Activated CD8-positive, alpha-beta memory T cell treated with anti-CD3 and anti-CD28 coated beads, Interleukin-2, amount 50 U/mL, for 4 hours (primary cell): Measurements from ENCODE around the gene UGCG.
A peak's percentile ranks its signal among the peaks of the same experiment; 100 is the strongest.
"Not testable (repeated sequence)": the region's sequence is repeated elsewhere in the genome, so short reads cannot be mapped to it uniquely, and the experiment has no call there.

Experiments
- DNase-seq: peaks from one replicate; pipeline ENCODE4 v3.0.0-alpha.2; 2020

Gene UGCG

DNA sequence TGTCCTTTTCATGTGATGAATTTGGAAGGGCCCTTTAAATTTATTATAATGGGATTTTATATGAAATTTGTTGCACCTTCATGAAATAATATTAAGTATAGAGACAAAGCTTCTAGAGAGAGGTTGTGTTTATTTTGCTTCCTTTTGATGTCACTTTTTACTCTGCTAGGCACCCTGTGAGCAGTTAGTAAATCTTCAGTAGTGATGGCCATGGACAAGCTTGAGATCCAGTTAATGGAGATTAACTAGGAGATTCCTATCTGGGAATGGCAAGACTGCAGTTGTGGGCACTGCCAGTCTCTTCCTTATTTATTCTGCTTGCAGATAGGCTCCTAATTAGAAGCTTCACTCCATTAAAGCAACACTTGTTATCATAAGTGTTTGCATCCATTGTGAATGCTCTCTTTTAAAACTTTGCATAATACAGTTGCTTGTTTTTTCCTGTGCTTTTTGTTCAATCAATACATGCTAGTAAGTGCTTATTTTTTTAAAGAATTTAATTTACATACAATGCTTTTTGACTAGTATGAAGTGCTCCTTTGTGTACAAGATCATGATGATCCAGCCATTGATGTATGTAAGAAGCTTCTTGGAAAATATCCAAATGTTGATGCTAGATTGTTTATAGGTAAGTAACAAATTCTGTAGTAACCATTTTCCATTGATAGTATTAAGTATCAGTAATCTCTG is 25.9 kb downstream of the UGCG start:
- no peak for DNase-seq

DNA sequence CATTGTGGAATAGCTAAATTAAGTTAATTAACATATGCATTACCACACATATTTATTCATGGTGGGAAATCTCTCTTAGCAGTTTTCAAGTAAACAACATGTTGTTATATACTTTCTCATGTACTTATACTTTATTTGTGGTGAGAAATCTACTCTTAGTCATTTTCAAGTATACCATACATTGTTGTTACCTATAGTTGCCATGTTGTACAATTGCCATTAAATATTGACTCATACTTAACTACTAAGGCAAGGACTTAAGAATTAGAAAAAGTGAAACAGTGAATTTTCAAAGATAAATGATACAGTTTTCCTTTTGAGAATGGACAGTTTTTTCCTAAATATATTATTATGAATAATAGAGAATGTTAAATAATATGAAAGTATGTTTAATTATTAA is 27.7 kb downstream of the UGCG start:
- DNase-seq: no peak

DNA sequence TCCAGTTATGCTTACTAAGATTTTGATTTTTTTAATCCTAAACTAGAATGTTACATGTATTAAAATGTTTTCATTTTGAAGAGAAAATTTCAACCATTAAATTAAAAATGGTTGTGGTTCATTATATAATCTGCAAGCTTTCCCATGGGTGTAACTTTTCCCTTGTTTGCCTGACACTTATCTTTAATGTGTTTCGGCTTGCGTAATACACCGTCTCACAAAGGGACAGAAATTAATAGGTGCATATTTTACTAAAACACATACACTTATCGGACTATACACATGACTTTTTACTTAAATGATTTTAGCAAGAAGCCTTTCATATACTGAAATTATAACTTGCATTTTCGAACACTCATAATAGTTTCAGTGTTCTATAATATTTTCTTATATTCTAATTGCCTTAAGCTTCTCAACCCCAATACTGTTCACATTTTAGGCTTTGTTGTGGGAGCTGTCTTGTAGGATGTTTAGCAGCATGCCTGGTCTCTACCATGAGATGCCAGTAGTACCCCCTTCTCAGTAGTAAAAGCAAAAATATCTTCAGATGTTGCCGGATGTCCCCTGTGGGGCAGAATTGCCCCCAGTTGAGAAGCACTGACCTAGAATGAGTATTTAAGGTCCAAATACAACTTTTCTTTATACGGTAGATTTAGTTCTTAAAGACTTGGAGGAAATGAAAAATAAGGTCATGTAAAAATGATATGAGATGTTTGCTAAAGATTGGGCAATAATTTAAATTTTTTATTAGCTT is 28.6 kb downstream of the UGCG start:
- no peak for DNase-seq

DNA sequence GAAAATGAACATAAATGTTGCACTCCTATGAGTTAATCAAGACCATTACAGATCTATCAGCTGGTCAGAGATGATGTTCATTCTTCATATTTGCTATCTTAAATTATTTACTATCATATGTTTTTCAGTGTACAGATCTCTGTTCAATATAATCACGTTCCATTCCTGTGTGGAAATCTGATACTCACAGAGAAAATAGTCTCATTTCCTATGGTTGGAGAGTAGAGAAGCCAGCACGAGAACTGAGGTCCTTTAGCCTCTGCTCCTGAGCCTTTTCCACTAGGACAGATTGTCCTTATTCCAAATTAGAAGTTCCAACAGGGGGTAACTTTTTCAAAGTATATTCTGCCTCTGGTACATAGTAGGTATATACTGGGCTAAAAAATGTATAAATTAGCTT is 29.2 kb downstream of the UGCG start:
- no peak for DNase-seq

DNA sequence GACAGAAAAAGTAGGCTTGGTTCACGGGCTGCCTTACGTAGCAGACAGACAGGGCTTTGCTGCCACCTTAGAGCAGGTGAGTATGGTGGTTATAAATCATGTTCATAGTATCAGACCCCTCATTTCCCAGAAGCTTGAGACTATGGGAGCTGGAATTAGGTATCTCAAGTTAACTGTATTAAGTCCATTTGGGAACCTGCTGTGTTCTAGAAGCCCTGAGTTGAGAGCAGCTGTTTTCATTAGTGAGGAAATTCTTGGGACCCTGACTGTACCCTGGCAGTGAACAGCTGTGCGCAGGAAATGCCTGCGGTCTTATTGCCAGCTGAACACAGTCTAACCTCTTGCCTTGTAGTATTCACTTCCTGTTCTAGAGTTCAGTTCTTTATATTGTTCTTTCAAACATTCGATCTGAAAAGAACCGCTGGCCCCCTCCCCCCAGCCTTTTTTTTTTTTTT is 29.8 kb downstream of the UGCG start:
- DNase-seq: peak; percentile 54

DNA sequence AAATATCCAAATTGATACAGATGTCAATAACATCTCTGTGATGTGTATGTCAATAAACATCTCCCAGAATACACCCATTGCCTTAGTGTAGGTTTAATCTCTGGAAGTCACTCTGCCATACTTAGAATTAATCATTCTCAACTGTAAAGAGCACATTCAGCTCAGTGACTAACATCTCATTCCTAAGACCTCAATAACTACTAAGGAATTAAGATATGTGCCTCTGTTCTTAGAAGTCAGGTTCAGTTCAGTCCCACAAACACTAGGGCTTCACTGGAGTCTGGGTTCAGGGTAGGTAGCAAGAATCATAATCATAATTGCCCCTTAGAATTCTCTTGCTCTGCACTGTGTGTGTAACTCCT is 31.7 kb downstream of the UGCG start:
- no peak for DNase-seq

DNA sequence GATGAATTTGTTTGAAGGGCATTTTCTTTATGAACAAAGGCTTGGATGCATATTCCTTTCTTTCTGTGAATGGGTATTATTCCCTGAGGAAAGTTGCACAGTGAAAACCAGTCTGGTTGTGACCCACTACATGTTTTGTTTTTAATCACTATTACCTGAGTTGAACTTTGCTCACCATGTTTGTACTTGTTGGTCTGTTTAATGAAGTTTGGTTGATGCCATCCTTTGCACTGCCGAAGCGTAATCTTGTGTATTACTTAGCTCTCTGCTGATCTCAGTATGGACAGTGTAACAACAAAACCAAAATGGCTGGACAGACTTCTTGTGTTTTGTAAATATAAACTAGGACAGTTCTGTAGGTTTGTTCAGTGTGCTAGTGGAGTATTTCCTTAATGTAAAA is 38.1 kb downstream of the UGCG start:
- DNase-seq: no peak

DNA sequence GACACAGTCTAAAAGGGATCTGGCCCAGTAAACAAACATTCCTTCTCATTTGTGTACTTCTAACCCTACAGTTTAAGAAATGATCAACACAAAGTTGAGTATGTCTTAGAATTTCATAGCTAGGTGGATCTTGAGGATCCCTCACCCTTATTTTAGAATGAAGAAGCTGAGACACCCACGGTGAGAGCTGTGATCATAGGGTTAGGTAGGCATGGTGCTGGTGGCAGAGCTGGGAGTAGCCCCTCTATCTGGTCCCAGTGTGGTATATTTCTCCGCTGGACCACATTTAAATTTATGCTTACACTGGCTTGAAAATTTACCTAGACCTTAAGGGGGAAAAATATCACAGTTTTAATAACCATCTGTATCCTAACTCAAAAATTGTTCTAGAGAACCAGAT is 39.8 kb downstream of the UGCG start:
- no peak for DNase-seq

DNA sequence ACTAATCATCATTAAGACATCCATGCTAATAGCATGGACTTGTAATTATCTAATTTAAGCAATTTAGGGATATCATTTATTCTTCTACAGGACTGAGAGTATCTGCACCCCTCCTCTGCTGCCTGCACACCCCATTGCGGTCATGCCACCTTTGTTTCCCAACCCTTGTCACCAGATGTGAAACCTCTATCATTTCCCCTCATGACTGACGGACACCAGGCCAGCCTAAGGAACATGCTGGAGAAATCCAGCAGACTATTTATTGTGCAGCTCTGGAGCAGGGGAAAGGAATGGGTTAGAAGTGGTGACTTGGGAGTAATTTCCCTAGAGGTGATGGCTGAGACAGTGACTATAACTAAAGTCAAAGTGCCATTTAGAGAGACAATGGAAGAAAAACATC is 40.7 kb downstream of the UGCG start:
- DNase-seq: no peak

DNA sequence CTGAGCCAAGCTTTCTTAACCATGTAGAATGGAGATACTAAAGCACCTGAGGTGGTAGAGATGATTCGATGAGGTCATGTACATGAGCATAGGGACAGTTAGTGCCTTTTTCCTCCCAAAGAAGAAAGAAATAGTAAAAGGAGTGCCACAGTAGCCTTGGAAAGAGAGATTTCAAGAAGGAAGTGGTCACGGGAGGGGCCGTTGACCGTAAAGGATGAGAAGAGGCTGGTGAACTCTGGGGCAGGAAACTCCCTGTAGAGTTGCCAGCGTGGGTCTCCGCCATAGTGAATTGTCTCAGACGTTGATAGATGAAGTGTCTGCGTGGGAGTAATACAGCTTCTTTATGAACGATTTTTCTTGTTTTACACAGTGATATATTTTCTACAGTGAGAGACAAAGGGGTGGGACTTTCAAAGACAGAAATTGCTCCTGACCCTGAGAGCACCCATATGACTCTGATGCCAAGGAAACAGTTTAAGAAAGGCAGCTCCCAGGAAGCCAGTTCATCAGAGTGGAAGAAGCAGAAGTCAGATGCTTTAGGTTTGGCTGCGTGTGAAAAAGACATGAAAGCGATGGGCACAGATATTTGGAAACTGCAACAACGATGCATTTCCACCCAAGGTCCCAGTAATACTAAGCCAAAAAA is 41.3 kb downstream of the UGCG start:
- DNase-seq: peak; percentile 42

DNA sequence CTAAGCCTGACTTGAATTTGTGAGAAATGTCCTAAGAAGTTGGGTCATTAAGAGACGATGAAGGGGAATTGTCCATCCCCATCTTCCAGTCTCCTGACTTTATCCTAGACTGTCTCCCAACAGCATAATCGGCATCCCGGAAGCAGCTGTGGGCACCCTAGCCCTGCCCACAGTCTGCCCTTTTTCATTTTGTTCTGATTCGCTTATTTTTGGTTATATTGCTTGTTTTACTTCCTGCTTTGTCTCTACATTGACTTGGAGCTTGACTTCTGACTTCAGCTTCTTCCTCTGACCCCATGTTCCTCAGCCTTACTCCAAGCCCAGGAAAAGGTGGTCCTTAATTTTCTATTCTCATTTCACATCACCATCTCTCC is 41.8 kb downstream of the UGCG start:
- DNase-seq: no peak

DNA sequence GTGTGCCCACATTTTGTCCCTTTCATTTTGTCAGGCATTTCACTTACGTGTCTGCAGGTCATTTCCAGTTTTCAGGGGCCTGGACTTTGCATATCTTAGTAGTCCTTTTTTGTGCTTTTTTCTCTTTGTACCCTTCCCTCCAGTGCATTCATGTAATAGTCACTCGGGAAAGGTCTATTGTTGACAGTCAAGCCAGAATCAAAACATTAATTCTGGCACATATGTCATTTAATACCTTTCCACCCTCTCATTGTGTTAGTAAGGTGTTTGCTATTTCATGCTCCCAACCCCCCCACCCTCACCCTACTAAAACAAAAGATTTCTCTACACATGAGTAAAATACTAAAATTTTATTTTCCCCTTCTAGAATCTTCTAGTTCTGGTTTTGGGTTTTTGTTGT is 42.7 kb downstream of the UGCG start:
- DNase-seq: no peak

DNA sequence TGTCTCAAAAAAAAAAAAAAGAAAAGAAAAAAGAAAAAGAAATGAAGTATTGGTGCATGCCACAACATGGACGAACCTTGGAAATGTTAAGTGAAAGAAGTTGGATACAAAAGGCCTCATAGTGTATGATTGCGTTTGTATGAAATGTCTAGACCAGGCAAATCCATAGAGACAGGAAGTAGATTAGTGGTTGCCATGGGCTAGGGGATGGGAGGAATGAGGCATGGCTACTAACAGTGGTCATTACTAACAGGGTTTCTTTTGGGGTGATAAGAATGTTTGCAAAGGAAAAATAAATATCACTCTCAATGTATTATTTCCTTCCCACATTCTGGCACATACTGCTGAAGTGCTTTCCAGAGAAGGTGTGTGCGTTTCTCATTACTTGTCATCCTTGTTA is 44.1 kb downstream of the UGCG start:
- DNase-seq: no peak

DNA sequence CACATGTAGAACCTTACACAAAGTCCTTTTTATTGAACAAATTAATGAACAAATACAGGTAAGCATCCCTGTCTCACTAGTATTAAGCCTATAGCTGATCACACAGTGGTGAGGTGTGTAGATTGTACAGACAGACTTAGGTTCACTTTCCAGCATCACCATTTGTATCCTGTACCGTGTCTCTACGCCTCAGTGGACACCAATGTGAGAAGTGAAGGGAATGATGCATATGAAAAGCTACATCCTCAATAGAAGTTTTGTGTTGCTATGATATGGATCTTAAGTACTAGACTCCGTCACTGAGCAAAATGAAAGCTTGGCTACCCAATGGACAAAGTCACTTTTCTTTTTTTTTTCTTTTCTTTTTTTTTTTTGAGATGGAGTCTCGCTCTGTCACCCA is 46.6 kb downstream of the UGCG start:
- DNase-seq: no peak

DNA sequence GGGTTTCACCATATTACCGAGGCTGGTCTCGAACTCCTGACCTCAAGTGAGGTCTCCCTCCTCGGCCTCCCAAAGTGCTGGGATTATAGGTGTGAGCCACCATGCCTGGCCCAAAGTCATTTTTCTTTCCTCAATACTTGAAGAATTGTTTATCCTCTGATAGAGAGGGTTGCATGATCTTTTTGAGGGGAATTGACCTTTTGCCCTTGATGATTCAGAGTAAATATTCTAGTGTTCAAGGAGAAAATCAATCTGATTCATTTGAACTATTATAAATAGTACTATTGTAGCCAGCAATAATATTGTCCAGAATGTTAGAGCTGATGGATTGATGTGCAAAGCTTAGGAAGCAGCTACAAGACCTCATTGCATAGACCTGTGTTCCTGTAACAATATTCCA is 47.1 kb downstream of the UGCG start:
- no peak for DNase-seq

DNA sequence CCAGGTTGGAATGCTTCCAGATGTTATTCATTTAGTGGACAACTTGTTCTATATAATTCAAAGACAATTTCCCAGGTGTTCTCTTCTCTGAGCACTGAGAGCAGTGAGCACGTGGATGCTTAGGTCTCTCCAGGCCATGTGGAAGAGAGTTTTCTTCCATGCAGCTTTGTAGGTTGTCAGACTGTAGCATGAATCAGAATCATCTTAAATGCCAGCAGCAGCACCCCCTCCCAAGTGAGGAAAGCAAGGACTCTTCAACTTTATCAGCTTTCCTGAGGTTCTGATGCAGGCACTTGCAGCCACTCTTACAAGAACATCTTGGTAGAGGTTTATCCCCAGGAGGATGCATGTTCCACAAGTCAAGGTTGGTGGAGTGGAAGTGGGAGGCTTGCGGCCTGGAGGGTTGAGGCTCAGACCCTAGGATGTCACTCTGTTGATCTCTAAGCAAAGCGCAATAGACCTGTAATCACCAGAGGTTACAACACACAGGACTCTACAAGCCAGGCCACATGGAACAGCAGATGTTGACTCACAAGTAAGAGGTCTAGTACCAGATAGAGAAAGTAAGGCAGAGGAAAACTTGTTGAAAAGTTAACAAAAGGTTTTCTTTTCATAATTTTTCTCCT is 47.7 kb downstream of the UGCG start:
- no peak for DNase-seq

DNA sequence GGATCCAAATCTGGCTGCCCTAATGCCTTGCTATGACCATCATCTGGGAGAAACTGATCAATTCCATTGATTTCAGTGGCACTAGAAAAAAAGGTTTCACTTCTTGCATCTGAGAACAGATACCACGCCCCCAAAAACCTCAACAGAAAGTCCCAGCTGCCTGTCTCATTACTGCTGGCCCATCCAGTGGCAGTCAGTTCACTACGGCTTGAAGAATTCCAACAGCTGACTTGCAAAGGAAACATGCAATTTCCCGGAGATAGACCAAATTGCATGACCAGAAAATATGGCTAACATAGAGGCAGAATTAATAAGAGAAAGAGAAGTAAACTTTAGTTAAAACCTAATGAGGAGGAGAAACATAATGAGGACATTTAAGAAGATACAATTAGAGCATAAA is 48.6 kb downstream of the UGCG start:
- DNase-seq: no peak

DNA sequence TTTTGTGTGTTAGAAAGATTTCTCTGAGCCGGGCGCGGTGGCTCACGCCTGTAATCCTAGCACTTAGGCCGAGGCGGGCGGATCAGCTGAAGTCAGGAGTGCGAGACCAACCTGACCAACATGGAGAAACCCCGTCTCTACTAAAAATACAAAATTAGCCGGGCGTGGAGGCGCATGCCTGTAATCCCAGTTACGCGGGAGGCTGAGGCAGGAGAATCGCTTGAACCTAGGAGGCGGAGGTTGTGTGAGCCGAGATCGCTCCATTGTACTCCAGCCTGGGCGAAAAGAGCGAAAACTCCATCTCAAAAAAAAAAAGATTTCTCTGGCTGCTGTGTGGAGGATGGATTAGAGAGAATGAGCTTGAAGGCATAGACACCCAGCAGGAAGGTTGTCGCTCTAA is 51.5 kb downstream of the UGCG start:
- DNase-seq: not testable (repeated sequence)

DNA sequence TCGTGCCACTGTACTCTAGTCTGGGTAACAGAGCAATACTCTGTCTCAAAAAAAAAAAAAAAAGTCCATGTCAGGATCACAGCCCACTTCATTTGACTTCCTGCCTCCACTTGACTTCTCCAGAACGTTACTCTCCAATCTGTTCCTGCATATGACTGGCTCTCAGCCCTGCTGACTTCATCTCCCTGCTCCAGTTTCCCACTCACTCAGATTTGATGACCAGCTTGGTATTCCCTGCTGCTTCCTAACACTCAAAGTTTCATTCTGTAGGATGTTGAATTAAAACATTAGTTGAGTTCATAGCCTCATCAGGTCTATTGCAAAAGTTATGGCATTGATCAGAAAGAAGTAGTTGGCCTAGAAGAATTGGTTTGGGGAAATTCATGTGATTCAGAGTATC is 52.3 kb downstream of the UGCG start:
- DNase-seq: no peak

DNA sequence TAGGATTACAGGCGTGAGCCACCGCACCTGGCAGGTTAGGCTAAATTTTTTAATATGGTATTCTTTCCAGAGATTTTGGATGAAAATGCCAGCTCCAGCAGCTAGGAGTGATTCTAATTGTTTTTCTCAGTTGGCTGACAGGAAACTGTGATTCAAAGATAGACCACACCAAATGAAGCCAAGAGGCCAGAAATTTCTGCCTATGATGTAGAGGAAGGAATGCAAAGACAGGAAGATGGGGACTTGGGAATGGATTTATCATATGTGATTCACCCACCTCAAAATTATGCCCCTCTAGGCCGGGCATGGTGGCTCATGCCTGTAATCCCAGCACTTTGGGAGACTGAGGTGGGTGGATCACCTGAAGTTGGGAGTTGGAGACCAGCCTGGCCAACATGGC is 53.3 kb downstream of the UGCG start:
- DNase-seq: no peak

DNA sequence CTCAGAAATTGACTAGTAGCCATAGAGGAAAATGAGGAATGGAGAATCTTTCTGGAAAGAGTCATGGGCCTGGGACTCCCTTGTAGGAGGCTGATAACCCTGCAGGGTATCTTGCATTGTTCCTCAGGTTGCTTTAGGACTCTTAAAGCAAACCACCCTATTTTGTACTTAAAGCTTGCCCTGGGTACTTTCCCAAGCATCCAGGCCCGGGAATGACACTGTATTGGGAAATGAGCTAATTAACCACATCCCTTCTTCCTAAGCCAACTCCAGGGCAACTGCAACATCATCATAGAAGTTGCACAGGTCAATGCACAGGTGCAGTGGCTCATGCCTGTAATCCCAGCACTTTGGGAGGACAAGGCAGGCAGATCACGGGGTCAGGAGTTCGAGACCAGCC is 55.9 kb downstream of the UGCG start:
- DNase-seq: no peak

DNA sequence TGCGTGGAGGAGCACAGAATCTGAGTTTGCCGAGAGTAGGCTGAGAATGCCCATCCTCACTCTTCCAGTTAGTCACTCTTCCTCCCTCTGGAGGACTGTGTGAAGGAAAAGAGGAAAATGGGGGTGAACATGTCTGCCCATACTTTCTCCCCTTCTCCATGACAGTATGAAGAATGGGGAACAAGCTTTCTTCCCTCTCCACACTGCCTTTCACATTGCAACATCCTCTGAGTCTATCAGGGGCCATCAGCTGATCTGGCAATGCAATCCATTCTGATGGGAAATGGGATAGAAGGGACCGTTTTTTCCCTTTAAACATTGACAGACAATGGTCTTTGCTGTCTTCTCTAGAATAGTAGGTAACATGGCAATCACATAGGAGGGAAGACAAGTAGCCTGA is 56.8 kb downstream of the UGCG start:
- DNase-seq: no peak

DNA sequence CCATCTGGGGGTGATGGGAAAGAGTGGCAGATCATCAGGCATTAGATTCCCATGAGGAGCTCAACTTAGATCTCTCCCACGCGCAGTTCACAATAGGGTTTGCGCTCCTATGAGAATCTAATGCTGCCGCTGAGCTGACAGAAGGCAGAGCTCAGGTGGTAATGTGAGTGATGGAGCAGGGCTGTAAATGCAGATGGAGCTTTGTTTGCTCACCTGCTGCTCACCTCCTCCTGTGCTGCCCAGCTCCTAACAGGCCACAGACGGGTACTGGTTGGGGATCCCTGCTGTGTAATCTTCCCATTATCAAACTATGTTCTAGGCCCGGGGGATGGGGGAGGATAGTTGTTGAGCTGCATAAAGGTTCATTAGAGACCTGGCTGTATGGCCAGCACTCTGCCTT is 58.4 kb downstream of the UGCG start:
- DNase-seq: no peak
